ENCODE measurements around the gene LRRC32. TPM values are rescaled to one million over a fixed set of nuclear protein-coding genes. Genes with fewer than 3 reads are reported as not detected.
"Not testable (repeated sequence)": the region's sequence is repeated elsewhere in the genome, so short reads cannot be mapped to it uniquely, and the experiment has no call there.

LRRC32 gene
- total RNA-seq, 4 donors from 2014 or later, result 18.7 to 222 (median 68.7) TPM

DNA sequence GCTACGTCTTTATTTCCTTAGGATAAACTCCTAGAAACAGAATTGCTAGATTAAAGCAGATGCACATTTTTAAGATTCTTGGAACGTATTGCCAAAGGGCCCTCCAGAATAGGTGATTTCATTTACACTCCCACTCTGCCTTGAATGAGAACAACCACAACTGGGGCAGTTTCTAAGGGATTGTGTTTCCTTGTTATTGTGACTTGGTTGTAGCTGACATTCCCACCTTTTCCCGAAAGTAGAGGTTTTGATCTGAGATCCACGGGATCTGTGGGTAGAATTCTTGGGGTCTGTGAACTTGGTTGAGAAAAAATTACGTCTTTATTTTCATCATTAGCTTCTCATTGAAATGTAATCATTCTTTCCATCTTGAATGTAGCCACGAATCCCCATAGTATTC is 21.5 kb downstream of the LRRC32 start:
- TF ChIP-seq, protein P1, sequence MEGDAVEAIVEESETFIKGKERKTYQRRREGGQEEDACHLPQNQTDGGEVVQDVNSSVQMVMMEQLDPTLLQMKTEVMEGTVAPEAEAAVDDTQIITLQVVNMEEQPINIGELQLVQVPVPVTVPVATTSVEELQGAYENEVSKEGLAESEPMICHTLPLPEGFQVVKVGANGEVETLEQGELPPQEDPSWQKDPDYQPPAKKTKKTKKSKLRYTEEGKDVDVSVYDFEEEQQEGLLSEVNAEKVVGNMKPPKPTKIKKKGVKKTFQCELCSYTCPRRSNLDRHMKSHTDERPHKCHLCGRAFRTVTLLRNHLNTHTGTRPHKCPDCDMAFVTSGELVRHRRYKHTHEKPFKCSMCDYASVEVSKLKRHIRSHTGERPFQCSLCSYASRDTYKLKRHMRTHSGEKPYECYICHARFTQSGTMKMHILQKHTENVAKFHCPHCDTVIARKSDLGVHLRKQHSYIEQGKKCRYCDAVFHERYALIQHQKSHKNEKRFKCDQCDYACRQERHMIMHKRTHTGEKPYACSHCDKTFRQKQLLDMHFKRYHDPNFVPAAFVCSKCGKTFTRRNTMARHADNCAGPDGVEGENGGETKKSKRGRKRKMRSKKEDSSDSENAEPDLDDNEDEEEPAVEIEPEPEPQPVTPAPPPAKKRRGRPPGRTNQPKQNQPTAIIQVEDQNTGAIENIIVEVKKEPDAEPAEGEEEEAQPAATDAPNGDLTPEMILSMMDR (IDR thresholded peaks at IDR 0.05), result no peak
- no peak for DNase-seq (ENCODE audit: low spot score)
- ATAC-seq (ENCODE audit: low FRiP score), result no peak

DNA sequence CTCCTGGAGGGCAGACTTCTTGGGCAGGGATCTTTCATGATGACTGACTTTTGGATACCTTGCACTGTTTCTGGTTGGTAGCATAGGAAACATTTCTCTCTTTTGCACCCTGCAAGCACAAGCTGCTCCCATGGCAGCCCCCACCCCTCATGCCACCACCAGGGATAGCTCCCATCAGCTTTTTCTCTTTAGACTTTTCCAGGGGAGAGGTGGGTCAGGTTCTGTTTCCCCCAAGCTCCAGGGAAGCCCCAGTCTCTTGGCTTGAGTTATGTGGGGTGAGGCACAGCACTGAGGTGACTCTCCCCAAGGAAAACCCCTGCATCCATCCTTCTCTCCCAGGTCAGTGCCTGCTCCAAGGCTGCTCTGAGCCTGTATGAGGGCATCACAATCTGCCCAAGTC is 22.5 kb downstream of the LRRC32 start:
- ATAC-seq (ENCODE audit: low FRiP score), result no peak
- TF ChIP-seq, protein P1 (IDR thresholded peaks at IDR 0.05), result no peak
- no peak for DNase-seq (ENCODE audit: low spot score)

DNA sequence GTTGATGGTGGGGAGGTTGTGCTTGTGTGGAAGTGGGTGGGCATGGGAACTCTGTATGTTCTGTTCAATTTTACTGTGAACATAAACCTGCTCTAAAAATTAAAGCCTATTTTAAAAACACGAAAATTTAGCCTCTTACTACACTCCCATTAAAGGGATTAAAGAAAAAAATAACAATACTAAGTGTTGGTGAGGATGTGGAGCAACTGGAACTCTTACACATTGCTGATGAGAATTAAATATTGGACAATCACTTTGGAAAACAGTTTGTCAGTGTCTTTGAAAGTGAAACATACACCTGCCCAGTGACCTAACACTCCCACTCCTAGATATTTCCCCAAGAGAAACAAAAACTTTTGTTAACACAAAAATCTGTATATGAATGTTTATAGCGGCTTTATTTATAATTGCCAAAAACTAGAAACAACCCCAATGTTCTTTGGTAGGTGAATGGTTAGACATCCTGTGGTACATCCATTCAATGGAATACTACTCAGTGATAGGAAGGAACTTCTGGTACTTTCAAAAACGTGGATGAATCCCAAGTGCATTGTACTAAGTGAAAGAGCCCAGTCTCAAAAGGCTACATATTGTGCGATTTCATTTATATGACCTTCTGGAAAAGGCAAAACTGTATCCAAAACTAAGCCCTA is 23.5 kb downstream of the LRRC32 start:
- TF ChIP-seq, protein P1 (IDR thresholded peaks at IDR 0.05), result no peak
- DNase-seq (ENCODE audit: low spot score) (no peak), ATAC-seq (ENCODE audit: low FRiP score) (no peak)

DNA sequence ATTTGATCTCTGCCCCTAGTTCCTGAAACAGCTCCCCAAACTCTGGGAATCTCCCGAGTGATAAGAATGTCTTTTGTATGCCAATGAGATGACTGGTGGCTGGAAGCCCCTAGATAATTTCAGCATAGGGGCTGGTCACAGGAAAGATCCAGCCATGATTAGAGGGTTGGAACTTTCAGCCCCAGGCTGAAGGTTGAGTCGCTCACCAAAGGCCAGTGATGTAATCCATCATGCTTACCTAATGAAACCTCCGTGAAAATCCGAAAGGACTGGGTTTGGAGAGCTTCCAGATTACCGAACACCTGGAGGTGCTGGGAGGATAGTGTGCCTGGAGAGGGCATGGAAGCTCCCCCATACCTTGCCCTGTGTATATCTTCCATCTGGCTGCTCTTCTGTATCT is 26.0 kb downstream of the LRRC32 start:
- ATAC-seq (ENCODE audit: low FRiP score), result no peak
- DNase-seq (ENCODE audit: low spot score), result no peak
- TF ChIP-seq, protein P1 (IDR thresholded peaks at IDR 0.05), result no peak

DNA sequence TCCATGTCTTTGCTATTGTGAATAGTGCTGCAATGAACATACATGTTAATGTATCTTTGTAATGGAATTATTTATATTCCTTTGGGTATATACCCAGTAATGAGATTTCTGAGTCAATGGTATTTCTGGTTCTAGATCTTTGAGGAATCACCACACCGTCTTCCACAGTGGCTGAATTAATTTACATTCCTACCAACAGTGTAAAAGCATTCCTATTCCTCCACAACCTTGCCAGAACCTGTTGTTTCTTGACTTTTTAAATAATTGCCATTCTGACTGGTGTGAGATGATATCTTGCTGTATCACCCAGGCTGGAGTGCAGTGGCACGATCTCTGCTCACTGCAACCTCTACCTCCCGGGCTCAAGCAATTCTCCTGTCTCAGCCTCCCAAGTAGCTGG is 26.8 kb downstream of the LRRC32 start:
- ATAC-seq (ENCODE audit: low FRiP score); DNase-seq (ENCODE audit: low spot score): not testable (repeated sequence)

DNA sequence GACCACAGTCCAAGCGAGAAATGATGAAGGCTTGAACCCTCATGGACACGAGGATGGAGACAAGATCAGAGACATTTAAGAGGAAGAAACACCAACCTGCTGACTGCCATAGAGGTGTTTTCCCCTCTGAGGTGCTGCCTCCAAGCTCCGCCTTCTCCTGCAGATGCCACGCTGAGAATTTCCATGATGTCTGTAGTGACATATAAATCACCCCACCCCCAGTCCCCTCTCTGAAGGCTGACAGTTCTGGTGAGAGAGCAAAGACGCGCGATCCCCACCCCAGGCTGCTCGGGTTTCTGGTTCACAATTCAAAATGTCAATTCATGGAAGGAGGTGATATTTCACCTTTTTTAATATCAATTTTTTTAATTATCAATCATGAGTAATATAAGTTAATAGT is 28.2 kb downstream of the LRRC32 start:
- DNase-seq (ENCODE audit: low spot score) (no peak), ATAC-seq (ENCODE audit: low FRiP score) (no peak)
- TF ChIP-seq, protein P1 (IDR thresholded peaks at IDR 0.05), result no peak

DNA sequence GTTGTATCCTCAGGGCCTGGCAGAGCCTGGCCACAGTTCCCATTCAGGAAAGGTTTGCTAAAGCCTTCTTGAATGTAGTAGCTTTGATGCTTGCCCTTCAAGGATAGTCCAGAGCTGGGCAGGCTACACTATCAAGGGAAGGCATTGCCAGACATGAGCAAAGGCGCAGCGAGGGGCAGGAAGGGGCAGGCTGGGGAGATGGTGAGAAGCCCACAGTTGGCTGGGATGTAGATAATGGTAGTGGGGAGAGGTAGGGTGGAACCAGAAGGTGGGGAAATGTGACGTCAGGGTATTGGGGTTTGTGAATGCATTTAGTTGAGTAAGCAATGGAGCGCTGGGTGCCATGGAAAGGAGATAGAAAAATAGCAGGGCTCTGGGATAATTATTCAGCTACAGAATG is 28.6 kb downstream of the LRRC32 start:
- ATAC-seq (ENCODE audit: low FRiP score) (no peak), DNase-seq (ENCODE audit: low spot score) (no peak)
- TF ChIP-seq, protein P1 (IDR thresholded peaks at IDR 0.05), result no peak
